Fibroblast of pulmonary artery (primary cell): Measurements from ENCODE around the gene HLA-G.

Source experiments
- DNase-seq: peaks from one replicate; pipeline ENCODE4 v3.0.0-alpha.2; 2010; ENCODE audit warnings: low read depth
- H3K4me3 ChIP-seq: replicated peaks from 2 replicates; pipeline ENCODE4 v1.5.1; 2011; ENCODE audit warnings: low read depth, mild to moderate bottlenecking, control low read depth, low read length, moderate library complexity
- CTCF ChIP-seq: IDR thresholded peaks from 2 replicates; pipeline ENCODE4 v1.5.1; 2011; ENCODE audit warnings: mild to moderate bottlenecking, control low read depth, low read length, inconsistent platforms; ENCODE audit errors: missing control alignments

HLA-G gene

GRCh38 chr6:29829766-29830165 is 2.1 kb downstream of the HLA-G start:
- H3K4me3 ChIP-seq, result no peak overlapping the region
- no peak for DNase-seq
- TF ChIP-seq CTCF, result no peak

GRCh38 chr6:29830409-29830808 is 2.8 kb downstream of the HLA-G start:
- H3K4me3 ChIP-seq, result no peak overlapping the region
- no peak for DNase-seq
- TF ChIP-seq CTCF, result no peak

GRCh38 chr6:29831776-29832175 is 4.2 kb downstream of the HLA-G start:
- TF ChIP-seq CTCF, result no peak
- DNase-seq, result no peak
- no peak overlapping the region for H3K4me3 ChIP-seq

- DNase-seq, result peak; percentile 20
- H3K4me3 ChIP-seq, result no peak overlapping the region
- TF ChIP-seq CTCF, result peak; percentile 85
Observed at GRCh38 chr6:29834564-29835436, 7.2 kb downstream of the HLA-G start.

GRCh38 chr6:29839917-29840316 is 12.3 kb downstream of the HLA-G start:
- DNase-seq, result no peak
- H3K4me3 ChIP-seq, result no peak overlapping the region
- TF ChIP-seq CTCF, result no peak

- H3K4me3 ChIP-seq, result no peak overlapping the region
- DNase-seq, result no peak
- no peak for TF ChIP-seq CTCF
Observed at GRCh38 chr6:29841030-29841429, 13.4 kb downstream of the HLA-G start.
